HG02623 (cell line): ENCODE results near the gene ATP5F1E.
A peak's percentile ranks its signal among the peaks of the same experiment; 100 is the strongest.
"Not testable (repeated sequence)": the region's sequence is repeated elsewhere in the genome, so short reads cannot be mapped to it uniquely, and the experiment has no call there.

Source experiments
- ATAC-seq: cut with Tn5 transposase; IDR thresholded peaks from one replicate; pipeline ENCODE4 v1.9.1; 2021; ENCODE audit warnings: moderate library complexity; ENCODE audit not compliant: unreplicated experiment

The ATP5F1E gene

DNA sequence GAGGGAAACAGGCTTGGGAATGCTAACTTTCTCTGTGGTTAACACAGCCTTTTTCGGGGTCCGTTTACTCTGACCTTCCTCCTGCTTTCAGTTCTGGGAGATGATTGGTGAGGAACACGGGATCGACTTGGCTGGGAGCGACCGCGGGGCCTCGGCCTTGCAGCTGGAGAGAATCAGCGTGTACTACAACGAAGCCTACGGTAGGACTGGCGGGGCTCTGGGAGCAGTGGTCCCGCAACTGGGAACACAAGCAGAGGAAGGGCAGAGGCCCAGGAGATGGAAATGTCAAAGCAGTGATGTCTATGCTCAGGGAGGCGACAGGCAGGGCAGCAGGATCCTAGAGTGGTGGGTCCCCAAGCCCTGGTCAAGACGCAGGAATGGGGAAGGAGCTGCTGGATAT, 9.4 kb downstream of the ATP5F1E start:
- no peak for ATAC-seq

DNA sequence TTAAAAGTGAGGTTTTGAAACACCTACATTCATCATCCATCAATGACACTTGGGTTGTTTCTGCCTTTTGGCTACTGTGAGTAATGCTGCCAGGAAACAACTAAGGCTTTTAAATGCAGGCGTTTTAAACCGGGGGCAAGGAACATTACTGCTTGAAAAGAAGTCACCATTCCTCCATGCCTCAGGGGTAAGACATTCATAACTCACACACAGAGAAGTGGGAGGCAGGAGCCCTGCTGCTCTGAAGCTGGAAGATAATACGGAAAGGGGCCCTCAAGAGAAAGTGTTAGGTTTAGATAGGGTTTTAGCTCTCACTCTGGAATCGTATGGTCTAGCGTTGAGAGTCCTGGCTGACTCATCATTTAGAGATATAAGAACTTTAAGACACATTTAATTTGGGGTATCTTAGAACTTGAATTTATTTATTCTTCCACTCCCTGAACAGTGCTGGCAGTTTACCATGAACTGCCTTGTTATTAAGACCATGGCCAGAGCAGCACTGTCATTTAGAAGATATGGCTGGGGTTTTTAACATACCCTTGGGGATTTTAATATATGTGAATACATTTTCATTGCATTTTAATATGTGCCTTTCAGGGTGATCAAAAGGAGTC, 11.1 kb downstream of the ATP5F1E start:
- ATAC-seq: no peak

DNA sequence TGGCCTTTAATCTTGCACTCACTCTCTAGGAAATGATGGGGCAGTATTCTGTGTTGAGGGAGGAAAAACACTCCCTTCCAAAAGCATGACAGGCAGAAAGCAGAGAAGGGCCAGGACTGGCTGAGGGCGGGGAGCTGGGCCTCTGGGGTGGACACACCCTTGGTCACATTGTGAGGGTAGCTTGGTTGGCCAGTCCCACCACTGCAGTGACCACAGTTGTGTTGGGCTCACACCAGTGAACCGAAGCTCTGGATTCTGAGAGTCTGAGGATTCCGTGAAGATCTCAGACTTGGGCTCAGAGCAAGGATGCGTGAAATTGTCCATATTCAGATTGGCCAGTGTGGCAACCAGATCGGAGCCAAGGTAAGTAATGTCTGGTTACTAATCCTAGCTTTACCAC, 12.9 kb downstream of the ATP5F1E start, which contains the start of gene TUBB1:
TUBB1 (plus strand) TSS at position 213 of the 400 bp plus-strand sequence; CDS start at position 307, 94 bp downstream.
- ATAC-seq: no peak

DNA sequence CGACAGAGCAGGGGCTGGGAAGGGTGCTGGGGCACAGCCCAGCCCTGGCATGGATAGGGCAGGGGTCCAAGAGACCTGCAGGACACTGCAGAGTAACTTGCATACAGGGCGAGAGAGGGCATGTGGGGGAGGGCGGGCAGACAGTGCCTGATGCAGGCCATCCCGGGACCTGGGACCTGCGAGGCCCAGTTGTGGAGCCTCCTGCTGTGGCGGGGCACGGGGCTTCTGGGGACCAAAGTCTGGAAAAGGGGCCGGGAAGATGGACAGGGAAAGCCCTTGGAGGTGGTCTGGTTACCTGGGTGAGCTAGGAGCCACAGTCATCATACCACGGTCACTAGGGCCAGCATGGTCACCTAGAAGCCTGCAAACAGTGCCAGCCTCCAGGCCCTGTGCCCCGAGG, 13.3 kb downstream of the ATP5F1E start:
- no peak for ATAC-seq

DNA sequence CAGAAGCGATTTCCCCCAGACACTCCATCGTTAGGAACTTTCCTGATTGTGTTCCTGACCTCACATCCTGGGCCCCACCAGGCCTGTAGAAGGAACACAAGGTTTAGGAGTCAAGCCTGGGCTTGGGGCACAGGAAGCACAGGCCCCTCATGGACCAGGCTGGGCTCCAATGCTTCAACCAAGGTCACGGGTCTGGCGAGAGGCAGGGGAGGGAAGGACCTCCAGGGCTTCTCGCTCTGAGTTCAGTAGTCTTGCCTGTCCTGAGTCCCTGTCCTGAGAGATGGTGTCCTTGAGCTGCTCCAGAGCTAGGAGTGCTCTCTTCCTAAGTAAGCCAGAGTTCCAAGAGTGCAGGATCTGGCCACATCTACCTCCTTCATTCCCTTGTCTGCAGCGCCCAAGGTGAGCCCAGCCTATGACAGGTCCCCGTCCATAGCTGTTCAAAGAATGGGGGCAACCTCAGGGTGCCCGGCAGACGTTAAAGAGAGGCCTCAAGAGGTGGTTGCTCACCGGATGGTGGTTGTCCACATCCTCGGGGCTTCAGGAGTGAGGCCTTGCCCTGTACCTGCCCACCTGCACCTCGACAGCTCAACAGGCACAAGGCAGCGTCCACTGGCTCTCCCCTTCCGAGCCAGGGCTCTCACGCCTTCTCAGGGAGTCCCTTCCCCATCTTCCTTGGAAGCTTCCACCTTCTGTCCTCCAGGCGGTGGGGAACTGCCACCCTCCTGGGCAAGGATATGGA, 14.5 kb downstream of the ATP5F1E start:
- ATAC-seq: no peak

DNA sequence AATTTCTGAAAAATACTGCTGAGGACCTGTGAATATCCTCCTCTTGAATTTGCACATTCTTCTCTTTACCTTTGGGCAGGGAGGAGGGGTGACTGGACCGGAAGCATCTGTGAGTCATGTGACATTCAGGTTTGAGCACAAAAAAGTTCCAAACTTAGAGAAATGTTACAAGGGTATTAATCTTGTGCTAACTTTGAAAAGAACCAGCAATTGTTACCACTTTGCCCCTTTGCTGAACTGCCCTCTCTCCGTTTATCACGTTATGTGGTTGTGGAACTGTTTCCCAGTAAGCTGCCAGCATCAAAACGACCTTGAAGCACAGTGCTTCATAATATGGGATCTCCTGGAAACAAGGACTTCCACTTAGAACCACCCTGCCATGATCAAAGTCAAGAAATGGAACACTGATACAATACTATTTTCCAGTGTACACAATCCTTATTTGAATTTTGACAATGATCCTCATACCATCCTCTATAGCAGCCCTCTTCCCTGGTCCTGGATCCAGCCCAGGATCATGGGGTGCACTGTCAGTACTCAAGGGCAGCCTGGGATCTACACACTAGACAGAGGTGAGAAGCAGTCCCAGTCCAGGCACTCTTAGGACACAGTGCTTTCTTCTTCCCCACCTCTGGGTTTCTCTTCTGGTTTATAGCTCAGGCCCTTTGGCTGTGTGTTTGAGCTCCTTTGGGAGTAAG, 15.2 kb downstream of the ATP5F1E start:
- ATAC-seq: no peak

DNA sequence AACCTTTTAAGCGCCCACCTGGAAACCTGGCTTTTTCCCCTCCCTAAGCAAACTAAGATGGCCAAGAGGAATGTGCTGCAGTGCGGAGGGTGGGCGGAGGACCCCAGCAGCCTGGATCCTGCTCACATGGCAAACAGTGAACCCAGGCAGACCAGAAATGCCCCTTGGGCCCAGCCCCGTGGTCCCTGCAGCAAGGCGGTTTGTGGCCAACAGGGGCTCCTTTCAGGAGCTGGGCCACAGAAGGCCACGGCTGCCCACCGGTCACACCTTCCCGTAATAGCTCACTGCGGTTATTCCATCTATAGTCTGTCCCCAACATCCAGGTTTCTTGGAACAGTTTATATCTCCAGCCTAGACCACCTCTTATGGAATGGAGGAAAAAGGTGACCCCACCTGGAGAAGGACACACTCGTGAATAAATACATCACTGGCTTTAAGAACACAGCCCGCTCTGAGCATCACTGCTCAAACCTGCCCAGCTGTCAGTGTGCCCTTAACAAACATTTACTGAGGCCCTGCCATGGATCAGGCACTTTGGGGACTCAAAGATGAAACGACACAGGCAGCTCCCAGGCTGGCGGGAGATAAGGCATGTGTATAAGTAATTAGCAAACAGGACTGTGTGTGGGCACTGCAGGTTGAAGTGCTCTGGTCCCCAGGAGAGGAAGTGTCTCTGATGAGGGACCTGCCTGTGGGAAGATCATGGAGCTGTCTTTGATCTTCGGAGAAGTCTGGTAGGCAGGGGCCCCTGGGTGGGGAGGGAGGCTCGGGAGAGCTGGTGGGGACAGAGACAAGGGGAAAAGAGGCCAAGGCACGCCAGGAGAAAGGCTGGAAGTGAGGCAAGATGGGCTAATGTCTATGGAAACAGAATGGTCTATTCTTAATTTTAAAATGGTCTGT, 16.1 kb downstream of the ATP5F1E start:
- ATAC-seq: no peak

DNA sequence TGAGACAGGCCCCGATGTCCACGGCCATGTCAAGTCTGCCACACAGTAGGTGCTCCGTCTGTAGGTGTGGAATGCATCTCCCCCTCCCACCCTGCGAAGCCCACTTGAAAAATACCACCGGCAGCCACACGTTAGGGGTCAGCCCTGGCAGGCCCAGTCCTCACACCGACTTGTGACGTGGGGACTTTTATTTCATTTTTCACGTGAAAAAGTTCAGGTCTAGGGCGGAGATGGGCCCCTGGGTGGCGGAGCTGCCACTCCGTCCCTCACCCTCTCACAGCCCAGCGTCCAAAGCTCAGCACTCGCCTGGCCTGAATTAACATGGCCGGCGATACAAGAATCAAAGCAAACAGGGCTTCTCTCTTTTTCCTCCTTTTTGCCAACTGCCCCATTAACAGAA, 16.7 kb downstream of the ATP5F1E start:
- no peak for ATAC-seq

DNA sequence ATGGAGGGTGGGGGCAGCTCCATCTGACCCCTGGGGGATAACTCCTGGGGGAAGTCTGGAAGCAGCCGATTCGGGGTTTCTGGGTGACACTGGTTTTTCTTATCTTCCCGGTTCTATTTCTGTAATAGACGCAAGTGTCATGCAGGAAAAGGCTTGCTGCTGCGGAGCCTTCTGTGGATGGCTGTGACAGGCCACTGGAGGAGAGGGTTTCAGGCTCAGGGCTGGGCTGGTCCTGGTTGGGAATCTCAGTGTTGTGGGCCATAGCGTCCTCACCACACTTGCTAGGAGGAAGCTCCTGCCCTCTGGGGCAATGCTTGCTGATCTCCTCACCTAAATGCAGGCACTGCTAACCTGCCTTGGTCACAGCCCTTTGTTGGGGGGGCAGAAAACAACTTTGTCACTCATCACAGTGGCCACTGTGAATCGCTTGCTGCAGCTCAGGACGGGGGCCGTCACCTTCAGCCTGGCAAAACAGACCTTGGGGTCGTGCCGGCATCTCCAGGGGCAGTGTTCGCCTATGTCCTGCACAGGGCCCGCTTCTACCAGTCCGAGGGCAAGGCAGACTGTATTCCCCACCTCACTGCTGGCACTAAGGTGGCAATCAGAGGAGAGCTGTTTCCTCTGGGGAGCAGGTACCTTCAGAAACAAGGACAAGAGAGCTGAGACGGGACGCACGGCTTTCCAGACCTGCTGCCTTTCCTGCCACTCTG, 17.3 kb downstream of the ATP5F1E start:
- no peak for ATAC-seq

DNA sequence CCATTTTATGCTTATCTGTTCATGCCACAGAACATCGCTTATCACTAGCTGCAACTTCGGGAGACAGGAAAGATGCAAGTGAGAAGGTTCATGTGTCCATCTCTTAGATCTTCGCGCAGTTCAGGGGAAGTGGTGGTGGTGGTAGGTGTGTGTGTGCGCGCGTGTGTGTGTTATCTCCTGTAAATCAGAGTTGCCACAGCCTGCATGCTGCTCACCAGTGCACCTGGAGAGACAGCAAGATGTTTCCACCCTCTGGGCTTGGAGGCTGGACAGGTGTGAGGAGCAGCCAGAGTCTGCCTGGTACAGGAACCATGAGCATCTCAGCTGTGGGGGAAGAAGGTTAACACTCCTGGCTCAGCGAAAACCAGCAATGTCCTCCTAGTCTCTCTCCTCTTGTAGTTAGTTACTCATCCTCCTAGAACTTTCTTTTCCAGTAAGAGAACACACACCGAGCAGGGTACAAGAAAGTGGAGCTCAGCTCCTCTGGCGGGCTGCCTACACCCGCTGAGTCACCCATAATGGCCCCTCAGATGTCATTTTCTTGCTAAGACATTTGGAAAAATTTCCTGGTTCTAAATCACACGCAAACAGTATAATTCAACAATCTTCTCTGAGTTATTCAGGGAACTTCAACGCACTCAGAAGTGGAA, 18.1 kb downstream of the ATP5F1E start:
- no peak for ATAC-seq

DNA sequence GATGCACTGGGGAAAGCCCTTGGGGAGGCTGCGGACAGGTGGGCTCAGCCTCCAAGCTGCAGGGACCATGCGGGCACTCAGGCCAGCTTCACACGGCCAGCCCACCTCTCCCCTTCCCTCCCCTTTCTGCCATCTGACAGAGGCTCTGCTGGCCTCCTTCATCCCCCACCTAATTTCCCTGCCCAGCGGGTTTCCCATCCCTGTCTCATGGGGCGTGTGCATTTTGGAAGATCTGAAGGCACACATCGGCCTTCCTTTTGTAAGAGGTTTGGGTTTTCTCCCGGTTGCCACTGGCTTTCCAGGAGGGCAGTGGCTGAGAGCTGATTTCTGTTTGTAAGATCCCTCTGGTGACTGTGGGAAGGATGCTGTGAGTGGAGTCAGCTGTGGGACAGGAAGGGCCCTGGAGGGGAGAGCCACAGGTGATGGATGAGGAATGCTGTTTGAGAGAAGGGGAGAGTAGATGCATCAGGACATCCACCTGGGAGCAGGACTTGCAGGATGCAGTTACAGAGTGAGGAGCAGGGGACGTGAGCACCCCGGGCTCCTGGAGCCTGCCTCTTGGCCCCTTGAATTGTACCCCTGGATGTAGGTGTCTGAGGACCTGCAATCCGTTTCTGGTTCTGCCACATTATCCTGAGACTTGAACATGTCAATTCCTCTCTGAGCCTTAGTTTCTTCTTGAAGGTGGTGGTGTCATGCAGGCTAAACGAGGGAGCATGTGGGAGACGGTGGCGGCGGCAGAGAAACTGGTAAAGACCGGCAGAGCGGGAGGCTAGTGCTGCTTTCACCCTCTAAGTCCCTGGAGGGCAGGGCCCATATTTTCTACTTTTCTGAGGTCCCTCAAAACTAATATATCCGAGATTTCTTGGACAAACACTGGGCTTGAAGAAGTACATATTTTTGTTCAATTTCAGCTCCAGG, 18.8 kb downstream of the ATP5F1E start:
- ATAC-seq: no peak

DNA sequence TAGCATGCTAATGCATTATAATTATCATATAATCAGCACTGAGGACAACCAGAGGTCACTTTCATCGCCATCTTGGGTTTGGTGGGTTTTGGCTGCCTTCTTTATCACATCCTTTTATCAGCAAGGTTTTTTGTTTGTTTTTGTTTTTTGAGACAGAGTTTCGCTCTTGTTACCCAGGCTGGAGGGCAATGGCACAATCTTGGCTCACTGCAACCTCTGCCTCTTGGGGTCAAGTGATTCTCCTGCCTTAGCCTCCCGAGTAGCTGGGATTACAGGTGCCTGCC, 20.3 kb downstream of the ATP5F1E start:
- not testable (repeated sequence) for ATAC-seq

DNA sequence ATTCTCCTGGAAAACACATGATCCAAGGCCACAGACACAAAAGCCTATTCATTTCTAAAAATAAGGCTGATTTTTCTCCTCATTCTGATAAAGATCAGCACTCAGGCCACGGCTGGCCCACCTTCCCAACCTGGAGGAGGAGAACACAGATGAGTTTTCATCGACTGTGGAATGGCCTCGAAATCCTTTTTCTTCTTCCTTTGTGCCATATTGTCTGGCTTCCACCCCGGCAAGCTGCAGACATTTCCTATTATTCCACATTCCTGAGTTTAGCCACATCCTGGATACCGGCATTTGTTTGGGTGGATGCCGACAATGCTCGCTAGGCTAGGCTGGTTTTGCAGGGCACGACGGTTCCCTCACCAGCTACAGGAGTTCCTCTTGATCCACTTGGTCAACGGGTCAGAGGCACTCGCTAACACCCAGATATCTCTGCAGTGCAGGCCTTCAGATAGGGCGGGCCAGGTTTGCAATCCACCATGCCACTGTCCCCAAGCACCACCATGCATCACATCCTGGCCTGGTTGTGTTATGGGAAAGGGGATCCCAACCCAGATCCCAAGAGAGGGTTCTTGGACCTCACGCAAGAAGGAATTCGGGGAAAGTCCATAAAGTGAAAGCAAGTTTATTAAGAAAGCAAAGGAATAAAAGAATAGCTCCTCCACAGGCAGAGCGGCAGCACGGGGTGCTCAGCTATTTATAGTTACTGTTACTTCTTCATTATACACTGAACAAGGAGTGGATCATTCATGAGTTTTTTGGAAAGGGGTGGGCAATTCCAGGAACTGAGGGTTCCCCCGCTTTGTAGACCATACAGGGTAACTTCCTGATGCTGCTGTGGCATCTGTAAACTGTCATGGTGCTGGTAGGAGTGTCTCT, 20.9 kb downstream of the ATP5F1E start:
- ATAC-seq: no peak

DNA sequence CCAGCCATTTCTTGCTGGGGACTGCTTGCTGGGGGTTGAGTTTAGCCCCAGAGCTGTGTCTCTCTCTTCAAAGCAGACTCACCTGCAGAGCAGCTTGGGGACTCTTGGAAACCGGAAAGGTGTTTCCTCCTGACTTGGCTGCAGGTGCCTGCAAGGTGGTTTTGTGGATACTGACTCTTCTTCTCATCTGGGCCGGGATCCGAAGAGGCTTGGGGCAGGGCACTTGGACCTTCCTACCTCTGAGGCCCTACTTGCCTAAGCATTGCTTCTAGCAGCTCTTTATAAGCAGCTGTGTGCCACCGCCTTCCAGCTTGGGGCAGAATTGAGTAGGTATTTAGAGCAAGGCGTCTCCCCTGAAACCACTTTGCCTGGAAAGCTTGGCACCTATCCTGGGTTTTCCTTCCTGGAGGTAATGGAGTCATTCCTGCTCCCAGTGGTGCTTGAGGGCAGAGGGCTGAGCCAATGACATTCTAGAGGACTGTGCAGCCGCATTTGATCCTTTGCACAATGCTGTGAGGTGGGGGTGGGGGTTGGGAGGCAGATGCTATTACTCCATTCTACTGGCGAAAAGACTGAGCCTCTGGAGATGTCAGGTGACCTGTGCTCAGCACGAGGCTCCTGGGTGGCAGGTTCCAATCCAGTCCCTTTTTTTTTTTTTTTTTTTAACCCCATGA, 21.7 kb downstream of the ATP5F1E start:
- ATAC-seq: no peak

DNA sequence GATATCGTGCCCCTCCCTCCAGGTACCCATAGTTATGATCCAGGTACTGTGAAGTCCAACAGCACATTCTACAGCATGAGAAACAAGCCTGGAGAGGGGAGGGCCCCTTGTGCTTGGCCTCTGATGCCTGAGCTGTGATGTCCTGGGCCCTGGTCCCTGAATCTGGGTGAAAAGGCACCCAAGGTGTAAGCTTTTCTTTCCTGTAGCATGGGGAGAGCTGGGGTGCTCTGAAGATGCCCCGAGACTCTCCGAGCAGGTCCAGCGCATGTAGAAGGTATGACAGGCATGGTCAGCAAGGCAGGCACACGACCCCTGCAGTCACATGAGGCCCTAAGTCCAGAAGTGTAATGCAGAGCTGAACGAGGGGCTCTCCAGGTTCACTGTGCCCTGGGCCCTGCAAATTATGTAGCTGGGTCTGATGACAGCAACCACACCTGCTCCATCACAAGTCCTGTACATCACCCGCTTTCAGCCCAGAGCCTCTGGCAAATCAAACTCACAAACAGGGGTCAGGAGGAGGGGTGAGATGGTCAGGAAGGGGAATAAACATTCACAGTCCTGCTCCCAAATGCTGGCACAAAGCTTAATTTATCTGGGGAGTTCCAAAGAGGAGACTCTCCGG, 23.3 kb downstream of the ATP5F1E start:
- ATAC-seq: no peak

DNA sequence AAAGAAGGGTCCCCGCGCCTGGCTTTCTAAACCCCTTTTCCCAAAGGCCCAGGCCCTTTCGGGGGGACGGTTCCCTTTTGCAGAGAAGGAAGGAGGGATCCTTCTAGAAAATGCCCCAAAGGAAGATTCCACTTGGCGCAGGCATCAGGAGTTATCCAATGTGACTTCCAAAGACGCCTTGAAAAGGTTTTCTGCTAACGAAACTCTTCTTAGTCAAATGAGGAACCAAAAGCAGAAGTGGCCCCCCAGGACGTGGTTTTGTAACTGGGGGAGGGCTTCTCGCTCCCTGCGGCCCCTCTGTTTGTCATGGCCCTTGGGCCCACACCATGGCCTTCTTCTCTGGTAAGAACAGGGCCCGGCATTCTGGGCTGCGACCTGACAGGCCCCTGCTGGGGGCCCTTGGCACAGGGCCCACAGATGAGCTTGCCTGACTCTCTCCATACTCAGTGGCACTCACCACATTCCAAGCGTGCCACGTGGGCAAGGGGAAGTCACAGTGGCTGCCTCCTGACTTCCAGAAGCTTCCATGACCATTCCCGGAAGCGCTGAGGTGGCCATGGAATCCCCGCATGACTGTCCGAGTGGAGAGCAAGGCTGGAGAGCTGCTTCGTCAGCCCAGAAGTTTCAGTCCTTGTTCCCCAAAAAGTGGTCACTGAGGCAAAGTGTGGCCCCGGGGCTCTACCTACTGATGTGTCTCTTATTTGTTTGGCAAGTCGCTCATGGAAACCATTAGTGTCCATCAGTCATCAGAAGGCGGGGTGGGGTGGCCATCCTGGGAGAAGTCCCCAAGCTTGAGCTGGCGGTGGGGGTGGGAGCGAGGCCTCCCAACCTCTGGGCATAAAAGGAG, 24.2 kb downstream of the ATP5F1E start:
- ATAC-seq: peak; percentile 33
